ENCODE measurements around the gene ZFHX2.

Gene ZFHX2

GRCh38 chr14:23559010-23559925 is 7.7 kb upstream of the ZFHX2 start:
- H2BK12ac ChIP-seq (ENCODE audit: low read length in 2 of 2): no peak overlapping the region
- no peak overlapping the region for H3K14ac ChIP-seq (ENCODE audit: low read length in 2 of 2)
- H3K18ac ChIP-seq (ENCODE audit: low read depth in 1 of 2, low read length in 2 of 2): no peak overlapping the region
- no peaks in the 10 kb centered on the region for H3K27me3 ChIP-seq (ENCODE audit: control insufficient read depth in 1 of 2, insufficient read depth in 1 of 2, low read length in 2 of 2)
- 78% methylated on average over 18 of the region's 21 CpGs for WGBS
- H3K36me3 ChIP-seq (ENCODE audit: control insufficient read depth in 1 of 2, insufficient read depth in 2 of 2, low read depth in 1 of 2, low read length in 2 of 2): peaks cover 45 to 55% of the 10 kb centered on the region in 2 experiments
- peaks cover 36% of the 10 kb centered on the region for H3K79me1 ChIP-seq (replicated peaks; ENCODE audit: low read length, poor library complexity, severe bottlenecking)
- peak overlapping the region; percentile 24 for H3K9ac ChIP-seq (ENCODE audit: low read length)
- H3K4me3 ChIP-seq (ENCODE audit: insufficient read depth in 1 of 2, low read depth in 1 of 2, low read length in 2 of 2): no peak overlapping the region
- no peaks in the 10 kb centered on the region for H3K9me3 ChIP-seq (ENCODE audit: control insufficient read depth, low read length)
- H2BK15ac ChIP-seq (ENCODE audit: low read depth, poor library complexity, severe bottlenecking): no peak overlapping the region
- no peak overlapping the region for H2BK5ac ChIP-seq (ENCODE audit: low read depth, low read length, poor library complexity, severe bottlenecking)
- H2AFZ ChIP-seq (ENCODE audit: low read depth, low read length): no peak overlapping the region
- no peak overlapping the region for H3K4ac ChIP-seq (ENCODE audit: low read depth in 1 of 2, low read length in 2 of 2)
- peak; percentile 61 for DNase-seq
- no peak overlapping the region for H3K27ac ChIP-seq (ENCODE audit: low read length, poor library complexity, severe bottlenecking)
- H4K91ac ChIP-seq (ENCODE audit: low read length): no peak overlapping the region
- no peak overlapping the region for H4K8ac ChIP-seq (ENCODE audit: low read length)
- H3K4me2 ChIP-seq (ENCODE audit: low read length, poor library complexity, severe bottlenecking): no peak overlapping the region
- H2BK120ac ChIP-seq (ENCODE audit: low read depth, low read length): no peak overlapping the region
- peaks cover 9% of the 10 kb centered on the region for H3K4me1 ChIP-seq (ENCODE audit: control insufficient read depth, insufficient read depth, low read depth, low read length)
- no peak overlapping the region for H2AK5ac ChIP-seq (ENCODE audit: low read length, severe bottlenecking)
- no peak overlapping the region for H3K23ac ChIP-seq (ENCODE audit: low read length in 2 of 2)

GRCh38 chr14:23558346-23559009 is 6.9 kb upstream of the ZFHX2 start:
- Histone ChIP-seq H3K4me3 (ENCODE audit: insufficient read depth in 1 of 2, low read depth in 1 of 2, low read length in 2 of 2) (no peak overlapping the region), H2BK12ac (ENCODE audit: low read length in 2 of 2) (no peak overlapping the region), H4K91ac (ENCODE audit: low read length) (no peak overlapping the region), H3K18ac (ENCODE audit: low read depth in 1 of 2, low read length in 2 of 2) (no peak overlapping the region), H2AFZ (ENCODE audit: low read depth, low read length) (no peak overlapping the region), H3K79me1 (replicated peaks; ENCODE audit: low read length, poor library complexity, severe bottlenecking) (peaks cover 29% of the 10 kb centered on the region), H3K9ac (ENCODE audit: low read length) (peak overlapping the region; percentile 99), H3K14ac (ENCODE audit: low read length in 2 of 2) (no peak overlapping the region), H3K23ac (ENCODE audit: low read length in 2 of 2) (no peak overlapping the region), H3K27ac (ENCODE audit: low read length, poor library complexity, severe bottlenecking) (no peak overlapping the region), H3K27me3 (ENCODE audit: control insufficient read depth in 1 of 2, insufficient read depth in 1 of 2, low read length in 2 of 2) (no peaks in the 10 kb centered on the region), H2AK5ac (ENCODE audit: low read length, severe bottlenecking) (no peak overlapping the region), H3K36me3 (ENCODE audit: control insufficient read depth in 1 of 2, insufficient read depth in 2 of 2, low read depth in 1 of 2, low read length in 2 of 2) (peaks cover 45 to 47% of the 10 kb centered on the region in 2 experiments), H2BK5ac (ENCODE audit: low read depth, low read length, poor library complexity, severe bottlenecking) (no peak overlapping the region), H2BK120ac (ENCODE audit: low read depth, low read length) (no peak overlapping the region), H4K8ac (ENCODE audit: low read length) (no peak overlapping the region), H3K4me1 (ENCODE audit: control insufficient read depth, insufficient read depth, low read depth, low read length) (peaks cover 10% of the 10 kb centered on the region), H3K9me3 (ENCODE audit: control insufficient read depth, low read length) (no peaks in the 10 kb centered on the region), H2BK15ac (ENCODE audit: low read depth, poor library complexity, severe bottlenecking) (no peak overlapping the region), H3K4me2 (ENCODE audit: low read length, poor library complexity, severe bottlenecking) (no peak overlapping the region), H3K4ac (ENCODE audit: low read depth in 1 of 2, low read length in 2 of 2) (no peak overlapping the region)
- WGBS: 92% methylated on average over 10 of the region's 10 CpGs
- DNase-seq: no peak

- Histone ChIP-seq H3K79me1 (replicated peaks; ENCODE audit: low read length, poor library complexity, severe bottlenecking) (peaks cover 27% of the 10 kb centered on the region), H3K36me3 (ENCODE audit: control insufficient read depth in 1 of 2, insufficient read depth in 2 of 2, low read depth in 1 of 2, low read length in 2 of 2) (peaks cover 42 to 45% of the 10 kb centered on the region in 2 experiments), H2BK5ac (ENCODE audit: low read depth, low read length, poor library complexity, severe bottlenecking) (no peak overlapping the region), H3K18ac (ENCODE audit: low read depth in 1 of 2, low read length in 2 of 2) (no peak overlapping the region), H3K4ac (ENCODE audit: low read depth in 1 of 2, low read length in 2 of 2) (no peak overlapping the region), H4K91ac (ENCODE audit: low read length) (no peak overlapping the region), H3K9me3 (ENCODE audit: control insufficient read depth, low read length) (no peaks in the 10 kb centered on the region), H3K23ac (ENCODE audit: low read length in 2 of 2) (no peak overlapping the region), H3K14ac (ENCODE audit: low read length in 2 of 2) (no peak overlapping the region), H2BK12ac (ENCODE audit: low read length in 2 of 2) (no peak overlapping the region), H3K4me2 (ENCODE audit: low read length, poor library complexity, severe bottlenecking) (no peak overlapping the region), H3K27ac (ENCODE audit: low read length, poor library complexity, severe bottlenecking) (no peak overlapping the region), H2AK5ac (ENCODE audit: low read length, severe bottlenecking) (peak overlapping the region; percentile 46), H3K4me3 (ENCODE audit: insufficient read depth in 1 of 2, low read depth in 1 of 2, low read length in 2 of 2) (no peak overlapping the region), H2AFZ (ENCODE audit: low read depth, low read length) (no peak overlapping the region), H4K8ac (ENCODE audit: low read length) (no peak overlapping the region), H2BK120ac (ENCODE audit: low read depth, low read length) (no peak overlapping the region), H3K27me3 (ENCODE audit: control insufficient read depth in 1 of 2, insufficient read depth in 1 of 2, low read length in 2 of 2) (no peaks in the 10 kb centered on the region), H2BK15ac (ENCODE audit: low read depth, poor library complexity, severe bottlenecking) (no peak overlapping the region), H3K4me1 (ENCODE audit: control insufficient read depth, insufficient read depth, low read depth, low read length) (peaks cover 10% of the 10 kb centered on the region), H3K9ac (ENCODE audit: low read length) (peak overlapping the region; percentile 99)
- WGBS: 100% methylated on average over 1 of the region's 1 CpG
- DNase-seq: no peak
Measured at GRCh38 chr14:23557946-23558345, 6.4 kb upstream of the ZFHX2 start.

- no peak overlapping the region for H2BK120ac ChIP-seq (ENCODE audit: low read depth, low read length)
- no peak overlapping the region for H4K8ac ChIP-seq (ENCODE audit: low read length)
- no peak overlapping the region for H2AK5ac ChIP-seq (ENCODE audit: low read length, severe bottlenecking)
- peaks cover 42 to 45% of the 10 kb centered on the region in 2 experiments for H3K36me3 ChIP-seq (ENCODE audit: control insufficient read depth in 1 of 2, insufficient read depth in 2 of 2, low read depth in 1 of 2, low read length in 2 of 2)
- no peak overlapping the region for H2AFZ ChIP-seq (ENCODE audit: low read depth, low read length)
- no peak for DNase-seq
- H2BK5ac ChIP-seq (ENCODE audit: low read depth, low read length, poor library complexity, severe bottlenecking): no peak overlapping the region
- H3K23ac ChIP-seq (ENCODE audit: low read length in 2 of 2): no peak overlapping the region
- no peak overlapping the region for H3K18ac ChIP-seq (ENCODE audit: low read depth in 1 of 2, low read length in 2 of 2)
- no peaks in the 10 kb centered on the region for H3K27me3 ChIP-seq (ENCODE audit: control insufficient read depth in 1 of 2, insufficient read depth in 1 of 2, low read length in 2 of 2)
- no peak overlapping the region for H3K27ac ChIP-seq (ENCODE audit: low read length, poor library complexity, severe bottlenecking)
- H3K14ac ChIP-seq (ENCODE audit: low read length in 2 of 2): no peak overlapping the region
- WGBS: 87% methylated on average over 2 of the region's 2 CpGs
- H3K4me2 ChIP-seq (ENCODE audit: low read length, poor library complexity, severe bottlenecking): no peak overlapping the region
- H3K79me1 ChIP-seq (replicated peaks; ENCODE audit: low read length, poor library complexity, severe bottlenecking): peaks cover 27% of the 10 kb centered on the region
- peak overlapping the region in 1 of 2 experiments; percentile 96 for H3K4me3 ChIP-seq (ENCODE audit: insufficient read depth in 1 of 2, low read depth in 1 of 2, low read length in 2 of 2)
- peak overlapping the region; percentile 99 for H3K9ac ChIP-seq (ENCODE audit: low read length)
- no peak overlapping the region for H4K91ac ChIP-seq (ENCODE audit: low read length)
- H3K9me3 ChIP-seq (ENCODE audit: control insufficient read depth, low read length): no peaks in the 10 kb centered on the region
- H3K4me1 ChIP-seq (ENCODE audit: control insufficient read depth, insufficient read depth, low read depth, low read length): peaks cover 10% of the 10 kb centered on the region
- H3K4ac ChIP-seq (ENCODE audit: low read depth in 1 of 2, low read length in 2 of 2): no peak overlapping the region
- no peak overlapping the region for H2BK12ac ChIP-seq (ENCODE audit: low read length in 2 of 2)
- no peak overlapping the region for H2BK15ac ChIP-seq (ENCODE audit: low read depth, poor library complexity, severe bottlenecking)
Measured at GRCh38 chr14:23557521-23557920, 6.0 kb upstream of the ZFHX2 start.
